ENCODE results near the gene CT45A5. TPM values are rescaled to one million over a fixed set of nuclear protein-coding genes. Genes with fewer than 3 reads are reported as not detected.

Gene CT45A5
- total and polyA plus RNA-seq, 4 donors: 0.38 to 0.89 TPM; not detected in 2

Other genes starting within 250 kb of the CT45A5 start
- not detected for gene CT45A1, start 71.9 kb downstream of the CT45A5 start, total RNA-seq
- gene CT45A1, start 71.9 kb downstream of the CT45A5 start, polyA plus RNA-seq (ENCODE audit: insufficient read length in 2 of 2): not detected
- under 1 TPM in 1 of 2 donors, not detected in 1; 0.33 TPM for gene CT45A3, start 17.3 kb downstream of the CT45A5 start, total RNA-seq
- not detected for gene CT45A3, start 17.3 kb downstream of the CT45A5 start, polyA plus RNA-seq (ENCODE audit: insufficient read length in 2 of 2)
- gene CT45A6, start 17.3 kb upstream of the CT45A5 start, total RNA-seq: not detected
- not detected for gene CT45A6, start 17.3 kb upstream of the CT45A5 start, polyA plus RNA-seq (ENCODE audit: insufficient read length in 2 of 2)
- gene CT45A2, start 34.5 kb upstream of the CT45A5 start, total RNA-seq: not detected
- gene CT45A2, start 34.5 kb upstream of the CT45A5 start, polyA plus RNA-seq (ENCODE audit: insufficient read length in 2 of 2): not detected
- not detected for gene CT45A7, start 51.8 kb upstream of the CT45A5 start, total RNA-seq
- gene CT45A7, start 51.8 kb upstream of the CT45A5 start, polyA plus RNA-seq (ENCODE audit: insufficient read length in 2 of 2): under 1 TPM in 1 of 2 donors, not detected in 1; 0.33 TPM
- not detected for gene CT45A8, start 69.0 kb upstream of the CT45A5 start, total RNA-seq
- not detected for gene CT45A8, start 69.0 kb upstream of the CT45A5 start, polyA plus RNA-seq (ENCODE audit: insufficient read length in 2 of 2)
- gene CT45A9, start 86.3 kb upstream of the CT45A5 start, total RNA-seq: not detected
- gene CT45A9, start 86.3 kb upstream of the CT45A5 start, polyA plus RNA-seq (ENCODE audit: insufficient read length in 2 of 2): not detected
- gene CT45A10, start 107.9 kb upstream of the CT45A5 start, total RNA-seq: not detected
- gene CT45A10, start 107.9 kb upstream of the CT45A5 start, polyA plus RNA-seq (ENCODE audit: insufficient read length in 2 of 2): not detected
- gene SAGE1, start 108.2 kb upstream of the CT45A5 start, total RNA-seq: not detected
- gene SAGE1, start 108.2 kb upstream of the CT45A5 start, polyA plus RNA-seq (ENCODE audit: insufficient read length in 2 of 2): not detected
- gene MMGT1, start 188.5 kb upstream of the CT45A5 start, total RNA-seq: 10 to 100 TPM; 19.3 to 26.3 TPM
- gene MMGT1, start 188.5 kb upstream of the CT45A5 start, polyA plus RNA-seq (ENCODE audit: insufficient read length in 2 of 2): 10 to 100 TPM; 25.7 to 32.5 TPM
- 100 to 1,000 TPM in 1 of 2 donors, 10 to 100 TPM in 1; 33.3 to 107 TPM for gene SLC9A6, start 199.9 kb upstream of the CT45A5 start, total RNA-seq
- 100 to 1,000 TPM in 1 of 2 donors, 10 to 100 TPM in 1; 83.3 to 102 TPM for gene SLC9A6, start 199.9 kb upstream of the CT45A5 start, polyA plus RNA-seq (ENCODE audit: insufficient read length in 2 of 2)